GM21786 (cell line): ENCODE results near the gene STK32B.
"Not testable (repeated sequence)": the region's sequence is repeated elsewhere in the genome, so short reads cannot be mapped to it uniquely, and the experiment has no call there.

Source experiments
- ATAC-seq: cut with Tn5 transposase; IDR thresholded peaks from one replicate; pipeline ENCODE4 v1.9.1; 2021; ENCODE audit not compliant: unreplicated experiment

STK32B gene

GRCh38 chr4:5424211-5424610 is 372.9 kb downstream of the STK32B start:
- ATAC-seq: no peak

- no peak for ATAC-seq
These were observed 373.6 kb downstream of the STK32B start for GRCh38 chr4:5424901-5425300.

- no peak for ATAC-seq
These were observed 378.5 kb downstream of the STK32B start for GRCh38 chr4:5429747-5430146.

GRCh38 chr4:5433196-5433595 is 381.9 kb downstream of the STK32B start:
- no peak for ATAC-seq

- ATAC-seq: no peak
These were observed 383.9 kb downstream of the STK32B start for GRCh38 chr4:5435201-5435600.

GRCh38 chr4:5435823-5436222 is 384.5 kb downstream of the STK32B start:
- no peak for ATAC-seq

GRCh38 chr4:5443976-5444802 is 392.9 kb downstream of the STK32B start:
- ATAC-seq: not testable (repeated sequence)

- no peak for ATAC-seq
These were observed 393.7 kb downstream of the STK32B start for GRCh38 chr4:5444918-5445517.

- ATAC-seq: no peak
These were observed 395.4 kb downstream of the STK32B start for GRCh38 chr4:5446595-5447226.

- no peak for ATAC-seq
These were observed 396.5 kb downstream of the STK32B start for GRCh38 chr4:5447755-5448154.

GRCh38 chr4:5448221-5448620 is 396.9 kb downstream of the STK32B start:
- no peak for ATAC-seq

- ATAC-seq: no peak
These were observed 400.0 kb downstream of the STK32B start for GRCh38 chr4:5451243-5451642.

GRCh38 chr4:5452156-5452555 is 400.9 kb downstream of the STK32B start:
- no peak for ATAC-seq

GRCh38 chr4:5455003-5455585 is 403.8 kb downstream of the STK32B start:
- no peak for ATAC-seq

GRCh38 chr4:5456296-5456845 is 405.1 kb downstream of the STK32B start:
- ATAC-seq: no peak

GRCh38 chr4:5458676-5459075 is 407.4 kb downstream of the STK32B start:
- no peak for ATAC-seq

- ATAC-seq: no peak
These were observed 408.0 kb downstream of the STK32B start for GRCh38 chr4:5459236-5459635.

GRCh38 chr4:5460106-5460801 is 409.0 kb downstream of the STK32B start:
- ATAC-seq: no peak

GRCh38 chr4:5461477-5461876 is 410.2 kb downstream of the STK32B start:
- no peak for ATAC-seq

- ATAC-seq: no peak
These were observed 411.1 kb downstream of the STK32B start for GRCh38 chr4:5462254-5462835.
